ENCODE measurements around the gene FHOD1.

Gene FHOD1

DNA sequence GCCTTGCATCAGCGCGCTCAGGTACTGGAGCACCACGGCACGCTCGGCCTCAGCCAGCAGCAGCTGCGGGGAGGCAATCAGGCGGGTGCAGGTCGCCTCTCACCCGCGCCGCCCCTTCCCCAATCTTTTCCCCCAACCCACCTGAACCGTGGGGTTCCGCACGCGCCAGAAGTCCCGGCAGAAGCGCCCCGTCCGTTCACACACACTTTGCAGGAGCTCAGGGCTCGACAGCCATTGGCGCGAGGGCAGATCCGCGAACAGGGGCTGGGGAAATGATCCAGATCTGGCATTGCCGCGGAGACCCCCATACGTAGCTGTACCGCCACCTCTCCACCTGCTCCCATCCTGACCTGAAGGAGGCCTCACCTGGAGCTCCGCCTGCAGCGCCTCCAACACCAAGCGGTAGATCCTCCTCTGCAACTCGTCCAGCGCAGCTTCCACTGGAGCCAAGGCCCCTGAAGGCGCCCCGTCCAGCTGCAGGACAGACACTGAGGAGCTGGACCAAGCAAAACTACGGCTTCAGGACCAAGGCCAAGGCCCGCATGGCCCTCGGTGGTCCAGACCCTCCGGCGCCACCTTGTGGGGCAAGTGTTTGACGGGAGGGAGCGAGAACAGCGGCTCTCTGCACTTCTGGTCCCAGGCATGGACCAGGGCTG, 62.2 kb downstream of the FHOD1 start (continued):
- TF ChIP-seq, protein P1, sequence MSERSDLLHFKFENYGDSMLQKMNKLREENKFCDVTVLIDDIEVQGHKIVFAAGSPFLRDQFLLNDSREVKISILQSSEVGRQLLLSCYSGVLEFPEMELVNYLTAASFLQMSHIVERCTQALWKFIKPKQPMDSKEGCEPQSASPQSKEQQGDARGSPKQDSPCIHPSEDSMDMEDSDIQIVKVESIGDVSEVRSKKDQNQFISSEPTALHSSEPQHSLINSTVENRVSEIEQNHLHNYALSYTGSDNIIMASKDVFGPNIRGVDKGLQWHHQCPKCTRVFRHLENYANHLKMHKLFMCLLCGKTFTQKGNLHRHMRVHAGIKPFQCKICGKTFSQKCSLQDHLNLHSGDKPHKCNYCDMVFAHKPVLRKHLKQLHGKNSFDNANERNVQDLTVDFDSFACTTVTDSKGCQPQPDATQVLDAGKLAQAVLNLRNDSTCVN (tag by site-specific recombination; optimal IDR thresholded peaks at IDR 0.05): peak; percentile 14
- TF ChIP-seq, protein P2, sequence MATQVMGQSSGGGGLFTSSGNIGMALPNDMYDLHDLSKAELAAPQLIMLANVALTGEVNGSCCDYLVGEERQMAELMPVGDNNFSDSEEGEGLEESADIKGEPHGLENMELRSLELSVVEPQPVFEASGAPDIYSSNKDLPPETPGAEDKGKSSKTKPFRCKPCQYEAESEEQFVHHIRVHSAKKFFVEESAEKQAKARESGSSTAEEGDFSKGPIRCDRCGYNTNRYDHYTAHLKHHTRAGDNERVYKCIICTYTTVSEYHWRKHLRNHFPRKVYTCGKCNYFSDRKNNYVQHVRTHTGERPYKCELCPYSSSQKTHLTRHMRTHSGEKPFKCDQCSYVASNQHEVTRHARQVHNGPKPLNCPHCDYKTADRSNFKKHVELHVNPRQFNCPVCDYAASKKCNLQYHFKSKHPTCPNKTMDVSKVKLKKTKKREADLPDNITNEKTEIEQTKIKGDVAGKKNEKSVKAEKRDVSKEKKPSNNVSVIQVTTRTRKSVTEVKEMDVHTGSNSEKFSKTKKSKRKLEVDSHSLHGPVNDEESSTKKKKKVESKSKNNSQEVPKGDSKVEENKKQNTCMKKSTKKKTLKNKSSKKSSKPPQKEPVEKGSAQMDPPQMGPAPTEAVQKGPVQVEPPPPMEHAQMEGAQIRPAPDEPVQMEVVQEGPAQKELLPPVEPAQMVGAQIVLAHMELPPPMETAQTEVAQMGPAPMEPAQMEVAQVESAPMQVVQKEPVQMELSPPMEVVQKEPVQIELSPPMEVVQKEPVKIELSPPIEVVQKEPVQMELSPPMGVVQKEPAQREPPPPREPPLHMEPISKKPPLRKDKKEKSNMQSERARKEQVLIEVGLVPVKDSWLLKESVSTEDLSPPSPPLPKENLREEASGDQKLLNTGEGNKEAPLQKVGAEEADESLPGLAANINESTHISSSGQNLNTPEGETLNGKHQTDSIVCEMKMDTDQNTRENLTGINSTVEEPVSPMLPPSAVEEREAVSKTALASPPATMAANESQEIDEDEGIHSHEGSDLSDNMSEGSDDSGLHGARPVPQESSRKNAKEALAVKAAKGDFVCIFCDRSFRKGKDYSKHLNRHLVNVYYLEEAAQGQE (tag by site-specific recombination; IDR thresholded peaks at IDR 0.05): peak; percentile 98
- TF ChIP-seq ZNF354C (tag by site-specific recombination; IDR thresholded peaks at IDR 0.05; ENCODE audit: borderline replicate concordance, low read depth): no peak
- TF ChIP-seq ZXDB (tag by site-specific recombination; IDR thresholded peaks at IDR 0.05): 0 out of 2 replicates have a peak, but pooled peaks have one; percentile 42
- TF ChIP-seq ZBTB17 (tag by site-specific recombination; IDR thresholded peaks at IDR 0.05): peak; percentile 71
- peak; percentile 92 for TF ChIP-seq CTCF (tag by site-specific recombination; IDR thresholded peaks at IDR 0.05)
- TF ChIP-seq ZNF692 (tag by site-specific recombination; IDR thresholded peaks at IDR 0.05): peak; percentile 37; the same call in 1 of the 2 replicates
- TF ChIP-seq ZNF561 (tag by site-specific recombination; IDR thresholded peaks at IDR 0.05; ENCODE audit: borderline replicate concordance): peak; percentile 44; the same call in 1 of the 2 replicates

DNA sequence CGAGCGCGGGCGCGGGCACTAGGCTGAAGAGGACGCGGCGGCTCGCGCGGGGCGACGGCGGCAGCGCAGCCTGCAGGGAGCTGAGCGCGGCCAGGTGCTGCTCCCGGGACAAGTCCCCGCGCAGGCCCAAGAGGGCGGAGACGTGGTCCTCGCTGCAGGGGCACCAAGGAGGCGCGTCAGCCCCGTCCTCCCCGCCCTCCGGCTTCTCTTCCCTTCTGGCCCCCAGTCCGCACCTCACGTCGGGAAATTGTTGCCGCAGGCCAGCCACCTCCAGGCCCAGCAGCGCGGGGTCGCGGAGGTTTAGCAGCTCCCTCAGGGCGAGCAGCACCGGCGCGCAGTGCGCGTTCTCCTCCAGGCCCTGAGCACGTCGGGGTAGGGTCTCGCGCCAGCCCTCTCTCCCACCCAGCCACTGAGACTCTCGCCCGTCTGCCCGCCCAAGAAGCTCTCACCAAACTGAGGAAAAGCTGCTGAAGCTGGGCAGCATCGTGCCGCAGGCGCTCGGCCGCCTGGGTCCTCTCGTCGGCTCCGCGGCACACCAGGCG, 62.8 kb downstream of the FHOD1 start:
- Histone ChIP-seq H3K27ac (ENCODE audit: extremely low read depth, low read depth, low read length) (peak overlapping the region; percentile 88; the same call in 1 of the 2 replicates), H3K4me3 (ENCODE audit: low read depth, low read length) (peak overlapping the region; percentile 84), H3K4me1 (ENCODE audit: control insufficient read depth, insufficient read depth, low read length) (peaks cover 9% of the 10 kb centered on the region), H3K36me3 (ENCODE audit: control insufficient read depth in 2 of 2, insufficient read depth in 1 of 2, low read length in 2 of 2) (peaks cover 0 to 19% of the 10 kb centered on the region in 2 experiments; a peak in 1 of 3 replicates), H3K9me3 (ENCODE audit: control insufficient read depth, insufficient read depth, low read depth, low read length) (no peaks in the 10 kb centered on the region)
- ChIA-PET POLR2A (interaction anchor here (0.9 to 1.0 kb wide), 3 partner anchors 34 to 74 kb away, joined by 3 read pairs; partner anchors contain the start of genes B3GNT9 and FHOD1), CTCF (interaction anchor here (0.6 to 2.6 kb wide), 27 partner anchors 8 to 1190 kb away, joined by 3 to 30 read pairs (median 4); partner anchors contain the start of gene CES3)
- 0 out of 2 replicates have a peak, but pooled peaks have one; percentile 6 for TF ChIP-seq ZNF398 (tag by site-specific recombination; IDR thresholded peaks at IDR 0.05)
- TF ChIP-seq PRDM1 (tag by site-specific recombination; IDR thresholded peaks at IDR 0.05): no peak
- TF ChIP-seq ZNF544 (tag by site-specific recombination; IDR thresholded peaks at IDR 0.05): no peak
- TF ChIP-seq ZNF202 (tag by site-specific recombination; IDR thresholded peaks at IDR 0.05; ENCODE audit: borderline replicate concordance): no peak
- no peak for TF ChIP-seq REPIN1 (tag by site-specific recombination; IDR thresholded peaks at IDR 0.05; ENCODE audit: low read depth)
- peak; percentile 48 for TF ChIP-seq ZNF777 (tag by site-specific recombination; IDR thresholded peaks at IDR 0.05; ENCODE audit: borderline replicate concordance)
- no peak for TF ChIP-seq ZNF114 (tag by site-specific recombination; IDR thresholded peaks at IDR 0.05)
- TF ChIP-seq SP7 (tag by site-specific recombination; IDR thresholded peaks at IDR 0.05): no peak
- no peak for TF ChIP-seq ZNF19 (tag by site-specific recombination; IDR thresholded peaks at IDR 0.05; ENCODE audit: low read depth)

Data from HEK293 (cell line).